GM18502 (cell line): ENCODE measurements around the gene FGF10.
A peak's percentile ranks its signal among the peaks of the same experiment; 100 is the strongest.

Experiments
- ATAC-seq: cut with Tn5 transposase; IDR thresholded peaks from one replicate; pipeline ENCODE4 v1.9.1; 2021; ENCODE audit warnings: mild to moderate bottlenecking; ENCODE audit not compliant: unreplicated experiment, poor library complexity

The FGF10 gene

DNA sequence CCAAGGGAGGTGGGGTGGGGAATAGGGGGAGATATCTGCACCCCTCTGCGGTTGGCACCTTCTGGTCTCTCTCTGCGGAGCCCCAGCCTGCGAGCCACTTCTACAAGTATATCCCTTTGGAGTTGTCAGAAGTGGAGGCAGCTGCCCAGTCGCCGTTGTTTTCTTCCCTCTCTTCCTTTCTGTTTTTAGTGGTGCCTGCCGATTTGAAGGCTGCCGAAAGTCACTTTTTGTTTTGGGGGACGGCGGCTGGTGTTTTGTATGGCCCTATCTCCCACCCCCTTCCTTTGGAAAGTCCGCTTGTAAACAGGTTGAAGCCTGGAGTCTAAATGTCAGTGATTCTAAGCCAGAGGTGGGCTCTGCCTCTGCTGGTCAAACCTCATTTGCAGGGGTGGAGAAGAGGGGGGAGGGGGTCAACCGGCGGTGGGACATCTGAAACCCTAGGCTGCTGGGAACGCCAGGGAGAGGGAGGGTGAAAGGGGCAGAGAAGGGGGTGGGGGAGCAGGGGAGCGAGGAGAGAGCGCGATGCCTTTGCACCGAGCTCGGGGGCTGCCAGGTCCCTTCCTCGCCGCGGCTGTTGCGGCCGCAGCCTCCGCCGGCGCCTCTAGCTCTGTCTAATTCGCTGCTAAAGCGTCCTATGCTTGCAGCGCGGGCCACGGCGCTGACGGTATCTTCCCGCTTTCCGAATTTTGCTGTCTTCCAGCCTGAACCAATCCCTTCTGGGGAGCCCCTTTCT is at the start of gene FGF10:
Gene FGF10, minus strand, starts transcription at position 331 of the 733 bp plus-strand sequence. CDS start 738 bp downstream, outside the sequence.
- ATAC-seq = peak; percentile 59

DNA sequence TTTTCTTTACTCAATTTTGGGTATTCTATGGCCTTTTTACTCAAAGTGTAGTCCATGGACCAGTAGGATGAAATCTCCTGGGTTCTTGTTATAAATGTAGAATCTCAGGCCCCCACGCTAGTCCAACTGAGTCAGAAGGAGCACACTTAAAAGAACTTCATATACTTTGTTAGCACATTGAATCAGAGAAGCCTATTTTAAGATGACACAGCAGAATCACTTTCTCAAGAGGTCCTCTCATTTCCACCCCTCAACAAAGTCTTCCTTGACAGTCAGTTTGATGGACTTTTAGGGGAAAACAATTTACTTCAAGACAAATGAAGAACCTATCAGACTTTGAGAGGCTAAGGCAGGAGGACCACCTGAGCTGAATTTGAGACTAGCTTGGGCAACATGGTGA is 37.7 kb upstream of the FGF10 start:
- no peak for ATAC-seq

DNA sequence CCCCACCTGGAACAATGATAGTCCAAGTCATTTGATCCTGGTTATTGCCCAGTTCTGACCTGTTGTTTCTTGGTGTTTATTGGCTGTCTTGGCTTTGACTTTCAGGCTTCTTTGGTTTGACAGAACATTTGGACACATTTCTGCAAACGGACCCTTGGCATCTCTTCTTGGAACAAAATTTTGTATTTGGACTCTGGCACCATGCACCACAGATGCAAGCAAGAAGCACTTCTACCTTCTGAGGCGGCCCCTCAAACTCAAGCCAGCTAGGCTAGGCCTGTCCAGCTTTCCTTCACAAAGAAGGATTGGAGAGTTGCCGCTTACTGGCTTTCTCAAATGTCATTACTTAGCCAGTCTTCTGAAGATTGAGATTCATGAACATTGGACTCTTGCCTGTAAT is 23.1 kb upstream of the FGF10 start:
- ATAC-seq = no peak

DNA sequence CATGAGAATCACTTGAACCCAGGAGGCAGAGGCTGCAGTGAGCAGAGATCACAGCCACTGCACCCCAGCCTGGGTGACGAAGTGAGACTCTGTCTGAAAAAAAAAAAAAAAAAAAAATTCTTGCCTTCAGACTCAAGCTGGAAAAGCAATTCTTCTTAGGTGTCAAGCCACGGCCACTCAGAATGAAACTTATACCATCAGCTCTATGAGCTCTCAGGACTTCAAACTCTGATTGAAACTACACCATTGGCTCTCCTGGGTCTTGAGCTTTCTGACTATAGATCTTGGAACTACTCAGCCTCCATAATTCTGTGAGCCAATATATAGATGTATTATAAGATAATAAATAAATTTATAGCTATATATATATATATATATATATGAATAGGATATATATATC is 12.9 kb upstream of the FGF10 start:
- peak; percentile 60 for ATAC-seq

DNA sequence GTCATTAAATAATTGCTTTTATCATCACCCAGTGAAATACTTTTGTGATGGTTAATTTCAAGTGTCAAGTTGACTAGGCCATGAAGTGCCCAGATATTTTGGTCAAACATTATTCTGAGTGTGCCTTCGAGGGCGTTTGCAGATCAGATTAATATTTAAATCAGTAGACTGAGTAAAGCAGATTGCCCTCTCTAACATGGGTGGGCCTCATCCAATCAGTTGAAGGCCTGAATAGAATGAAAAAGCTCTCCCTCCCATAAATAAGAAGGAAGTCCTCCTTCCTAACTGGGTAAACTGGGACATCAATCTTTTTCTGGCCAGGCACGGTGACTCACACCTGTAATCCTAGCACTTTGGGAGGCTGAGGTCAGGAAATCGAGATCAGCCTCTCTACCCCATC is 12.4 kb upstream of the FGF10 start:
- no peak for ATAC-seq

DNA sequence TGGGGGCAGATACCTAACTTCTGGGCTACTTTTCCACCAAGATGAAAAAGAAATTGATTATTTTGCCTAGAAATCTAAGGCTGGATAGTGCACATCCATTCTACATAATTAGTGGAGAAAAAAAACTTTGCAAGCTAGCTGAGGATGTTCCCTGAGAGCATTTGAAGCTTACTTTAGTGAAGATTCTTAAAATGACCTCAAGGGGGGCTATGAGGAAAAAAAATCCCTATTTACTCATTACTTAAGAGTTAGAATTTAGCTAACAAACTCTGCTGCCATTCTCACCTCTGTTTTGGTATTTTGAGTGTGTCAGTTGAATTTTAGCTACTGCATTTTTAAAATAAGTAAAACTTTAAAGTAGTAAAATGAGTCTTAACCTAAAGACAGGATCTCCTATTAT is 9.2 kb upstream of the FGF10 start:
- ATAC-seq = no peak

DNA sequence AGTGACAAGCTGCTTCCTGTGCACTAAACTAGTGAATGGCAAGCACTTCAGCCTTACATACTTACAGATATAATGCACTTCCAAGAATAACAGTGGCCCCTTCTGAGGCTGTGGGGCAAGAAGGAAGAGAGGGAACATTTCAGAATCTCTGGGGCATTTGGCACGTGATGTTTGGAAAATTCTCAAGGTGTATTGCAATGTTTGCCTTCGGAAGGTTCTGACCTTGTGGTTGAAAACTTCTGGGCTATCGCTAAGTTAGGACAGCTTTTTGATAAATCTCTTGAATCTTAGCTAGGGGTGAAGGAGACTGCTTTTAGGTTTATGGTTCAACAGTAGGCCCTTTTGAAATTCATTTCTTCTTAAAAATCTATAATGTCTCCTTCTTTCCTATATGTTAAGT is 7.1 kb upstream of the FGF10 start:
- no peak for ATAC-seq

DNA sequence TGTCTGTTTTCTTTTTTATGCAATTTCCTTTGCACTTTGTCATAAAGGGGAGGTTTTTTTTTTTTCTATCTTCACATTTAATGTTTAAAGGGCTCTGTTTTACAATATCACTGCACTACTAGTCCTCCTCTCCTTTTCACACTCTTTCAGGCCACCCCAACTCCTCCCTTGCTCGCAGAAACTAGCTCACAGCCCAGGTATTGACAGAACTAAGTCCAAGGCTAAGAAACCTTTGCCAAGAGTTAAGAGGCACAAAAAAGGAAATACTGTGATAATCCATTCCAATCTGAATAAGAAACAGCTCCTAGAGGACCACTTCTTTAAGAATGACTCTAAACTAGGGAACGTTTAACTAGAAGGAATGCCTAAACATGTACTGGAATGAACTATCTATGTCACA is 1.1 kb upstream of the FGF10 start:
- ATAC-seq = no peak

DNA sequence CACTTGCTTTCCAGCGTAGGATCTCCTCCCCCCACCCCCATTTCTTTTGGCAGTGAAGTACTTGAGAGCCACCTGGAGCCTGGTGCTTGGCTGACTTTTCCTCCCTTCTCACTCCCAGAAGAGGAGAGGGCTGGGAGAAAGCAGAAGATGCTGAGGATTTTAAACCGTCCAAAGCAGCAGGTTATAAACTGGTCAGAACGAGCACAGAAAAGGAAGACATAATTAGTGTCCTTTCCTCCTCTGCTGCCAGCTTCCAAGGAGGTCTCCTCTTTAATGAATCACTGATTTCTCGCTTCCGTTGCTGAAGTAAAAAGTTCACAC is 563 bp upstream of the FGF10 start:
- peak; percentile 6 for ATAC-seq

DNA sequence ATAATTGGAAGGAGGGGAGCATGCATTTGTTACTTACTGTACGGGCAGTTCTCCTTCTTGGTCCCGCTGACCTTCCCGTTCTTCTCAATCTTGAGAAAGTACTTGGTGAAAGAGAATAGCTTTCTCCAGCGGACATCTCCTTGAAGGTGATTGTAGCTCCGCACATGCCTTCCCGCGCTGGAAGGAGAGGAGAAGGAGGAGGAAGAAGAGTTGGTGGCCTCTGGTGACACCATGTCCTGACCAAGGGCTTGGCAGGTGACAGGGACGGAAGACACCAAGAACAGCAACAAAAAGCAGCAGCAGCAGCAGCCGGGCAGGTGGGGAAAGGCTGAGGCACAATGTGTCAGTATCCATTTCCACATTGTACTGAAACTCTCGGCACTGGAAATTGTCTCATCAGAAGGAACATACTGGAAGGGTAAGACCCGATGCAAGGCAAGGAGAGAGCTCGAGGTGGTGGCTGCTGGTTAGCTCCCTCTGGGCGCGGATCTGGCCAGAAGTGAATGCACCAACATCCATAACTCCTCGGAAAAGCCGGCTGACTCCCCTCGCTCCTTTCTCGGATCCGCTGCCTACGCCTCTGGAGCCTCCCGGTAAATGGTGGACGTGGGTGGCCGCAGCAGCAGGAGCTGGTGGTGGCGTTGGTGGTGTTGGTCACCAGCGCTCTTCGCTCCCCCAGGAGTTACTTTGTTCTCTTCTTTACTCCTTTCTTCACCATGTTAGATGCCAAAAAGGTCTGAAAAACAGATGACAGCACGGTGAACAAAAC is 715 bp downstream of the FGF10 start:
- ATAC-seq = no peak

DNA sequence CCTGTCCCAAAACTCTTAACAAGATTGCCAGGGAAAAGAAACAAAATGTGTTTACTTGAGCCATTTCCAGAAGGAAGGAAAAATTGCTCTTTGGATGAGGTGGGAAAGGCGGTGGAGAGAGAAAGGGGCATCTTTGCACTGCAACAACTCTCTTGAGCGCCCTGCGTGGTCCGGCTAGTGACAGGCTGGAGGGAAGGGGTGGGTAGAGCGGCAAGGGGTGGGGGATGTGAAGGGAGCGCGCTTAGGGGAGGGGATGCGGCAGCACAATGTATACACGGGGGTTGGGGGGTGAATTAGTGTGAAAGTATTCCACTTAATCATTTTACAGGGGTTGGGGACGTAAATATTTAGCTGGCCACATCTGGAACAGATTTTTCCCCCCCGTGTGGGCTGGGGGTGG is 1.3 kb downstream of the FGF10 start:
- ATAC-seq = no peak

DNA sequence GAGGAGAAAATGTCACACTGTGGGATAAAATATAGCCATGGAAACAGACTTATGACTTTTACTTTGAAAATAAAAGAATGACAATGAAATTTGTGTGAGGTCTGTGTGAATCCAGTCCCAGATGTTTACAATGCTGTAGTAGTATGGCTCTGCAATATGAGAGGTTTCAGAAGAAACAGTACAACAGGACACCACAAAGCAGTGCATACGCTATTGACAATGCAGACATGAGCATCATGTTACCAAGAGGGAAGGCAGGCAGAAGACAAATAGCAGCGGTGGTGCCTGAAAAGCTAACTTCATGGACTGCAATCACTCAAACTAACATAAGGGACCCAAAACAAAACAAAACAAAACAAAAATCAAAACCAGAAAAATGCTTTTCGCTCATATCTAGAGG is 1.8 kb downstream of the FGF10 start:
- ATAC-seq = no peak

DNA sequence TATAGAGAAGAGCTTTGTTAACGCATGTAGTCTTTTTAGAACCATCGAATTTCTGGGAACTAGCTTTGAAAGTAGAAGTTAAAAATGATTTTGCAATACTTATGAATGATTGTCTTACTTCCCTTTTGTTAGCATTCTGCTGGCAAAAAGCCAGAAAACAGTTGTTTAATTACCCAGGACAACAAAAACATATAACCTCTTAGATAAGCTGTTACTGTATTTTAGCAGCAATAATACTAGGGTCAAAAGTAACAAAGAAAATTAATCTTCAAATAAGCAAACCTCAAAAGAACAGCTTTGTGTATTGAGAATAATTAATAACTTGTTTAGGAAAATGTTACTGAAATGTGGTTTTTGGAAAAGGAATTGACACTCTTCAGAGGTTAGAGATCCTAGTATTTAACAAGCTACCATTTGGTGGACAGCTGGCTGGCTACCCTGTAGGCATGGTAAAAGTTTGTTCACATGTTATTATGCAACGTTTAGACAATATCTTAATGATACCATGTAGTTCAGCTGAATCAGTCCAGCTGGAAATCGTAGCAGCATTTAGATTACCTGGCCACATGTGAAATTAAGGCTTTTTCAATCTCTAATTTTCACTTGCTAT is 3.8 kb downstream of the FGF10 start:
- no peak for ATAC-seq

DNA sequence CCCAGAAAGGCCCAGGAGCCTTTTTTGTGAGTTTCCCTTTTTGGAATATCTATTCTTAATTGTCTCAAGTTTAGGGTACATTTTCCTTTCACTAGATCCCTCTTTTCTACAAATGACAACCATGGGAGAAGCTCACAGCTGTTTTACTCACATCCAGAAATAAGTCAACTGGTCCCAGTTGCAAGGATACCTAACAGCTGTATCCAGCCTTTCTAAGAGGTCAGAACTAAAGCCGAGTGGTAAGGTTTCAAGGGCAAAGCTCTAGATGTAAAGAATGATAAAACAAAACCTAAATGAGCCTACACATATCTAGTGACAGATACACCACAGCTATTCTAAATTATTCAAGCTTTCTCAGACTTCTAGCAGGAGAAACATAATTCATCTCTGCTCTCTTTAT is 4.4 kb downstream of the FGF10 start:
- no peak for ATAC-seq

DNA sequence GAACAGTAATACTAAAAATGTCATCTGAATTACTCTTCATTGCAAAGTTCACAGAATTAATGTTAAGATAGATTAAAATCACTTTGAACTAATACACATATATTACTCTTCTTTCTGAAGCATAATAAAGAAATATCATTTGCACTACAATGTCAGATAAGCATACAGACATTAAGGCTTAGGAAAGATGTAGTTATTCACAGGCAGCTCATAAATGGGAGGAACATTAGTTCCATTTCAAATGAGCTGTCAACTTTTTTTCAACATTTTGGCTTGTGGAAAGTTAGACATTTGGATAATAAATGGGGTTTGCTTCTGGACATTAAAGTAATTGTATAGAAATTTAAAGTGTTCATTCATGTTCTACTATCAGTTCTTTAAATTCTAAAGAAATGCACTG is 6.3 kb downstream of the FGF10 start:
- no peak for ATAC-seq

DNA sequence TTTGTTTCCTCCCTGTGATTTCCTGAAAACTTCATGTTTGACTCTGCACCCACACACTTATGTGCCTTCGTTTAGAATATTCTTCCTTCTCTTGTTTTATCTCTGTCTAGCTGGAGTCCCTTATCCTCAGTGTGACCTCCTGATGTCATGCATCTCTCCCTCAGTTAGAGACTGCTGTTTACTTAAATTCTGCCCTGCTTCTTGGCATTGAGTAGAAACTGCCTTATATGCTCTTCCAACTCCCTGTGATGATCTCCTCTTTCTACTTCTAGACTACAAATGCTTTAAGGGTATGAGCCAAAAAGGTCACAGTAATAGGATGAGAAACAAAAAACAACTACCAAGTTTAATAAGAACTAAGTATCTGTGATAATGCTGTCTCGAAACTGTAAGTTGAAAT is 12.2 kb downstream of the FGF10 start:
- ATAC-seq = no peak

DNA sequence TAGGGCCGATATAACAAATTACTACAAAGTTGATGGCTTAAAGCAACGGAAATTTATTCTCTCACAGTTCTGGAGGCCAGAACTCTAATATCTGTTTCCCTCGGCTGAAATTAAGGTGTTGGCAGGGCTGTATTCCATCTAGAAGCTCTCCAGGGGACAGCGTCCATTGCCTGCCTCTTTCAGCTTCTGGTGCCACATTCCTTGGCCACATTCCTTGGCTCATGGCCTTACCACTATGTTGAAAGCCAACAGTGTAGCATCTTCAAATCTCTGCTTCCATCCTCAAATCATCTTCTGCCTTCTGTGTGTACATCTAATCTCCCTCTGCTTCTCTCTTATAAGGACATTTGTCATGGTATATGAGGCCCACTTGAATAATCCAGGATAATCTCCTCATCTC is 17.2 kb downstream of the FGF10 start:
- no peak for ATAC-seq

DNA sequence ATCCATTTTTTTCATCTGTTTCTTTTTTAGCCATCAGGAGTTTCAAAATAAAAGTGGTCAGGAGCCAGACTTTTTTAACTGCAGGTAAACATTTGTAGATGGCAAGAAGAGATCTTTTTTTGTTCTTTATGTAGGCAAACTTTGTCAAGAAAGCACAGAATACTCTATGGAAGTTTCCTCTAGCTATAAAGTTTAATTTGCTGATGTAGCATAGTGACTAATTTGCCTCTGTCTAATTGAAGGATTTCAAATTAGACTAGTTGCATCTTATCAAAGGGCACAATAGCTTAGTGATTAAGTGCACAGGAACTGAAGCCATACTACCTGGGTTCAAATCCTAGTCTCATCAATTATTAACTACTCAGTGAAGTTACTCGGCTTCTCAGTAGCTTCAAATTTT is 22.0 kb downstream of the FGF10 start:
- ATAC-seq = no peak

DNA sequence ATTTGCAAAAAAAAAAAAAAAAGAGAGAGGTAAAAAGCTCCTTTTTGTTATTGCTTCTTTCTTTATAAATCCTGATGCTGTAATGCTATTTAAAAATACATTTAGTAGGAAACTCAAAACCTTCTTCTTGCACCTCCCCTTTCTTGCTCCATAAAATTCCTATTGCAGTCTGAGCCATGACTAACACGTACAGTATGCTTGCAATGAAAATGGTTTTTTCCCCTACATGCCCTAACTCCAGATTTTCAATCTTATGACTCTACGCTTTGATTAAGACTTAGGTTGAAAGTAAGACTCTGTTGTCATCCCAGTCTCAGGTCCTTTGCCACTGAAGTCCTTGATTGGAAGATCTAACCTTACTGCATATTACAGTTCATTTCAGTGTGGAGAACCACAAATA is 23.9 kb downstream of the FGF10 start:
- ATAC-seq = no peak

DNA sequence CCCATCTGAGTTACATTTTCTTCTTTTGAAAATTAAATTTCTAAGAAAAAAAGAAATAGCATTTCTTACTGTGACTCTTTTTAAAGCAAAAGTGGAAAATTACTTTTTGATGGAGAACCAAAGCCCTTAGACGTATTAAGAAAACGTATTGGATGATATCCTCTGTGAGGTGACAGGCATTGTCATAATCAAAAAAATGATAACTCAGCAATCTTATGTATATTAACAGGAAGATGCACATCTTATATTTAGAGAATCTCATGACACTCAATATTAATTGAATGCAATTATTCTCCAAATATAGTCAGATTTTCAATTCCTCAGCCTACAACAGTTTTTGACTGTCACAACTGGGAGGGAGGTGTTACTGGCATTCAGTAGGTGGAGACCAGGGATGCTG is 25.1 kb downstream of the FGF10 start:
- ATAC-seq = no peak

DNA sequence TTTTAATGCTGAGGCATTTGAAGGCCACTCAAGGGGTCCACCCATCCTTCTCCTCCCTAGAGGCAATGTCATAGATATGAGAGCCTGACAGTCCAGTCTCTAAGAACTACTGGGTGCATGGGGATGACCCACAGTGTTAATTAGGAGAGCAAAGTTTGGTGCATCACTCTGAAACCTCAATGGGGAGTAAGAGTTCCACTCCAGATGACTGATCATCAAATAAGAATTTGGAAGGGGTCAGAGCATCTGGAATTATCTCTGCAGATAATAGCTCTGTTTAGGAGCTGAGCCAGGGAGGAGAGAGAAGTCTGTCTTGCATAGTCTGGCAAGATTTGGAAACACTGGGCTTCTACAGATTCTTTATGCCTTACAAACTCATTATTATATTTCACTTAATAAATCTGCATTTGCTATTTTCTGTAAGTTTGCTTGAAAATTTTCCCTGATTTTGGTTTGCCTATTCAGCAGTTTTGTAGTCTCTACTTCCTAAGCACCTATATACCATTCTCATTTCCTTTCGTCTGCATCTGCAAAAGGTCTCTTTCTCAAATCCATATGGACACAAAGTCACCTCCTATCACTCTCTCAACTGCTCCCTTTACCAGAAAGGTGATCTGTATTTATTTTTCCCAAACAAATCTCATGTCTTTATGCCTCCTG is 27.7 kb downstream of the FGF10 start:
- ATAC-seq = no peak
